PC-9 (cell line): ENCODE data around the gene TIMM17B. TPM values are rescaled to one million over a fixed set of nuclear protein-coding genes. Genes with fewer than 3 reads are reported as not detected.
A peak's percentile ranks its signal among the peaks of the same experiment; 100 is the strongest.

Experiments
- Bru-seq: library from RNA; stranded (reverse); fragments of 400-500 nt; gene quantifications from one replicate; lab custom pipeline; 2021; lab: Mats Ljungman, UMichigan
- BruChase-seq, 2 experiments: library from RNA; stranded (reverse); fragments of 400-500 nt; gene quantifications; one replicate each; lab custom pipeline; 2021; lab: Mats Ljungman, UMichigan
- BruUV-seq: library from RNA; stranded (reverse); fragments of 400-500 nt; replicated peaks from 2 replicates; lab custom pipeline; 2021; lab: Mats Ljungman, UMichigan
- CTCF ChIA-PET: fragments of 300-600 bp; sonication (Branson Sonifier 250); formaldehyde crosslinking; loops from one replicate; lab custom pipeline; 2022; ENCODE audit warnings: antibody characterized with exemption; lab: Charles Lee
- POLR2A ChIA-PET: fragments of 300-600 bp; sonication (Branson Sonifier 250); formaldehyde crosslinking; loops from one replicate; lab custom pipeline; 2022; ENCODE audit warnings: antibody characterized with exemption; ENCODE audit not compliant: unreplicated experiment; lab: Charles Lee
- DNase-seq, 2 experiments: peaks; one replicate each; pipeline versions ENCODE4 v3.0.0 to v3.0.0-alpha.2; 2015 to 2022; ENCODE audit warnings: mixed read lengths in 1 of 2
- H2AFZ ChIP-seq: fragments of 200-600 bp; sonication (generic); 2 replicates; pipeline ENCODE4 v1.8.1; 2017; ENCODE audit warnings: antibody characterized with exemption
- H3F3A ChIP-seq: fragments of 200-600 bp; sonication (generic); 2 replicates; pipeline ENCODE4 v1.8.1; 2017; ENCODE audit warnings: antibody characterized with exemption, mild to moderate bottlenecking, low read depth; ENCODE audit not compliant: insufficient read depth
- H3K27ac ChIP-seq: fragments of 200-600 bp; sonication (generic); 2 replicates; pipeline ENCODE4 v1.6.1; 2016; ENCODE audit warnings: mixed run types
- H3K27me3 ChIP-seq: fragments of 200-600 bp; sonication (generic); 2 replicates; pipeline ENCODE4 v1.6.1; 2016; ENCODE audit warnings: low read depth, mixed run types; ENCODE audit not compliant: insufficient read depth
- H3K36me3 ChIP-seq: fragments of 200-600 bp; sonication (generic); 2 replicates; pipeline ENCODE4 v1.6.1; 2016; ENCODE audit warnings: low read depth, mixed run types
- H3K4me1 ChIP-seq: fragments of 200-600 bp; sonication (generic); replicated peaks from 2 replicates; pipeline ENCODE4 v1.6.1; 2016; ENCODE audit warnings: mixed run types; ENCODE audit not compliant: insufficient read depth
- H3K4me2 ChIP-seq: fragments of 200-600 bp; sonication (generic); 2 replicates; pipeline ENCODE4 v1.6.1; 2017; ENCODE audit warnings: mixed run types
- H3K4me3 ChIP-seq: fragments of 200-600 bp; sonication (generic); 2 replicates; pipeline ENCODE4 v1.6.1; 2016; ENCODE audit warnings: mixed run types
- H3K79me2 ChIP-seq: fragments of 200-600 bp; sonication (generic); 2 replicates; pipeline ENCODE4 v1.6.1; 2017; ENCODE audit warnings: low read depth, mixed run types
- H3K9me2 ChIP-seq: fragments of 200-600 bp; sonication (generic); 2 replicates; pipeline ENCODE4 v1.8.1; 2017; ENCODE audit warnings: mild to moderate bottlenecking; ENCODE audit not compliant: insufficient read depth
- H3K9me3 ChIP-seq: fragments of 200-600 bp; sonication (generic); 2 replicates; pipeline ENCODE4 v1.8.1; 2016; ENCODE audit warnings: low read depth; ENCODE audit not compliant: insufficient read depth
- H4K20me1 ChIP-seq: fragments of 200-600 bp; sonication (generic); 2 replicates; pipeline ENCODE4 v1.8.1; 2017; ENCODE audit not compliant: insufficient read depth
- EZH2 ChIP-seq: fragments of 200-600 bp; sonication (generic); IDR thresholded peaks from 2 replicates; pipeline ENCODE4 v1.8.0; 2017; ENCODE audit warnings: antibody characterized with exemption, low read depth
- intact Hi-C: fragments of 100-400 bp; cut with micrococcal nuclease; formaldehyde crosslinking; loops from one replicate; pipeline ENCODE4 v1.10.0; 2022; ENCODE audit not compliant: unreplicated experiment
- long read RNA-seq: library from polyadenylated mRNA; stranded (forward); transcript quantifications from one replicate; pipeline ENCODE4 v2.0.0, GENCODE V29; 2022
- total RNA-seq: library from RNA; stranded (reverse); gene quantifications from 2 replicates; pipeline ENCODE4 v1.2.3, GENCODE V29; 2021
- TF ChIP-seq, protein P1 (sequence below): fragments of 200-600 bp; sonication (generic); conservative IDR thresholded peaks from 2 replicates; pipeline ENCODE4 v1.6.1; 2017; ENCODE audit warnings: mixed run types, antibody characterized with exemption, mild to moderate bottlenecking, moderate library complexity

The TIMM17B gene
- total RNA-seq (44.9 and 54.1 TPM in 2 replicates), Bru-seq, nascent RNA (percentile 64 among the genes with signal in this experiment), BruChase-seq, experiment 1, labeled RNA remaining after a 2-hour chase (percentile 65 among the genes with signal in this experiment), BruChase-seq, experiment 2, labeled RNA remaining after a 6-hour chase (percentile 76 among the genes with signal in this experiment)
- long read RNA-seq, transcript TIMM17B-204 (7 exons, 964 nt) = major isoform, 25 of 74 reads
- long read RNA-seq, partial matches to known transcripts = 46 of 74 reads
- long read RNA-seq, other reads (novel, unspliced or antisense) = 3 of 74 reads

DNA sequence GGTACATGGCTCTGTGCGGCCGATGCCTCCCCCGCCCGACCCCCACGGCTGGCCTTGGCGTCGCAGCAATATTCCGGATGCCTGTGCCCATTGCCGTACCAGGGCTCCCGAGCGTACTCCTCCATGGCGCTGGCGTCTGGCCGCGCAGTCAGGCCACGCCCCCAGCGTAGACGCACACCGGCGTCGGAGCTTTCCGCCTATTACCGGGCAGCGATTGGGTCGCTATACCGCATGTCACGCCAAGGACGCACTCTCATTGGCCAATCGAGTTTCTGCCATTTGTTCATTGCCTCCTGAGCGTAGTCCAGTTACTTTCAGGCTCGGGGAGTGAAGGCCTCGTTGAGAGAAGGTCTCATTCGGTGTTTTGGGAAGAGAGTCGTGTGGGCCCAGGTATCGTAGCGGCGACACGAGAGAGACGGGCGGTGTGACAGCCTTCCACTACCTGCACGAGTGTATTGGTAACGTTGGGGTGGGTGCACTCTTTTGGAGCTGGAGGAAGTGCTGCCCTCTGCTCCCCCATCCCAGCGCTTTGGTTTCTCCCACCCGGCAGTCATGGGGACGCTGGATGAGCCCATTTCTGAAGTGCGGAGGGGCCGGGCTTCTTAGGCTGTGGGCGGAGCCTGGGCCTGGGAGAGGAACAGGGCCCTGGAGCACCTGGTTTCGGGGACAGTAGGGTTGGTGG lies at the start of gene TIMM17B, which contains the start of gene PQBP1:
Gene TIMM17B, minus strand, starts transcription at position 144 of the 682 bp plus-strand sequence. Its CDS starts 19 bp downstream, at position 125.
Gene PQBP1, plus strand, starts transcription at position 306 of the 682 bp plus-strand sequence. CDS start 580 bp downstream, outside the sequence.
- H3K36me3 ChIP-seq = no peaks in the 10 kb centered on the region
- no peaks in the 10 kb centered on the region for H3F3A ChIP-seq
- H3K4me1 ChIP-seq = no peaks in the 10 kb centered on the region
- ChIA-PET POLR2A (interaction anchor here (0.6 to 0.7 kb wide), 4 partner anchors 93 to 175 kb away, joined by 3 to 9 read pairs (median 4); no protein-coding TSS in a partner anchor), CTCF (interaction anchor here (0.6 kb wide), 1 partner anchor 30 kb away, joined by 3 read pairs; no protein-coding TSS in a partner anchor)
- BruUV-seq = TSS peak; percentile 69
- DNase-seq = peak; percentile 77 to 86
- TF ChIP-seq, protein P1, sequence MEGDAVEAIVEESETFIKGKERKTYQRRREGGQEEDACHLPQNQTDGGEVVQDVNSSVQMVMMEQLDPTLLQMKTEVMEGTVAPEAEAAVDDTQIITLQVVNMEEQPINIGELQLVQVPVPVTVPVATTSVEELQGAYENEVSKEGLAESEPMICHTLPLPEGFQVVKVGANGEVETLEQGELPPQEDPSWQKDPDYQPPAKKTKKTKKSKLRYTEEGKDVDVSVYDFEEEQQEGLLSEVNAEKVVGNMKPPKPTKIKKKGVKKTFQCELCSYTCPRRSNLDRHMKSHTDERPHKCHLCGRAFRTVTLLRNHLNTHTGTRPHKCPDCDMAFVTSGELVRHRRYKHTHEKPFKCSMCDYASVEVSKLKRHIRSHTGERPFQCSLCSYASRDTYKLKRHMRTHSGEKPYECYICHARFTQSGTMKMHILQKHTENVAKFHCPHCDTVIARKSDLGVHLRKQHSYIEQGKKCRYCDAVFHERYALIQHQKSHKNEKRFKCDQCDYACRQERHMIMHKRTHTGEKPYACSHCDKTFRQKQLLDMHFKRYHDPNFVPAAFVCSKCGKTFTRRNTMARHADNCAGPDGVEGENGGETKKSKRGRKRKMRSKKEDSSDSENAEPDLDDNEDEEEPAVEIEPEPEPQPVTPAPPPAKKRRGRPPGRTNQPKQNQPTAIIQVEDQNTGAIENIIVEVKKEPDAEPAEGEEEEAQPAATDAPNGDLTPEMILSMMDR = no peak
- no peak for TF ChIP-seq EZH2
- peak within 1 kb of the TSS; percentile 72; the same call in 1 of the 2 replicates for H2AFZ ChIP-seq
- H3K9me2 ChIP-seq = no peaks in the 10 kb centered on the region
- H3K4me2 ChIP-seq = peak within 1 kb of the TSS; percentile 70
- intact Hi-C loops = loop anchor here (1.0 to 5.0 kb wide), 2 partner anchors 95 to 136 kb away; partner anchors contain the start of genes GLOD5 and HDAC6
- H3K4me3 ChIP-seq = peak within 1 kb of the TSS; percentile 59
- H3K27ac ChIP-seq = peak within 1 kb of the TSS; percentile 84
- H3K27me3 ChIP-seq = no peaks in the 10 kb centered on the region
- H3K79me2 ChIP-seq = peaks cover 18% of the 10 kb centered on the region
- H4K20me1 ChIP-seq = no peaks in the 10 kb centered on the region
- H3K9me3 ChIP-seq = no peaks in the 10 kb centered on the region

DNA sequence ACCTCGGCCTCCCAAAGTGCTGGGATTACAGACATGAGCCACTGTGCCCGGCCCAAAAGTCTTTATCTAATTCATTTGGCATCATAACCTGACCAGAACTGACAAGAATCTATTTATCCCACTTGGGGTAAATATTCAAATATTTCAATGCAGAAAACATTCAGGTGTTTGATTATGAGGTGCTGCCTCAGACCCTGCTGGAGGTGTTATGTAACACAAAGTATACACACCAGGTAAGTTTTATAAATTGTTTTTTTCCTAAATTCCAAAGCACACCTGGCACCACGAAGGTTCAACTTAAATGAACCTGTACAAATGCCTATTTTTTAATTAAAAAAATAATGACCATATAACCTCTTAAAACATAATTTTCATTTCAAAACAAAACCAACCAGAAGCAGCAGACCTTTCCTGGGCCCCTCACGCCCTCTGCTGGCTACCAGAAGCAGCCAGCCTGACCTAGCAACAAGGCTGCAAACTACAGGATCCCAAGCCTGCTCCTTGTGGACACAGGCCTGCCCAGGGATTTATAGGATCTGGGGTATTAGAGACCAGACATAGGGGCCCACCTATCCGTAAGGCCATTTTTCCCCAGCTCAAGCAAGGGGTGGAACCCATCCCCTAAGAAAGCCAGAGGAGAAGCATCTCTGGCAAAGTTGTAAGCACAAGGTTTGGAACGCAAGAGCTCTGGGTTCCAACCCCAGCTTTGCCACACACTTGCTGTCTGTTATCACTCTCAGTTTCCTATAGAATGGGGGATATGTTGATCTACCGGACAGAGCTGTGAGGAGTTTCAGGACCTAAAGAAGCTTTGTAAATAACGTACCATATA lies 48.2 kb upstream of the TIMM17B start:
- no peaks in the 10 kb centered on the region for H3K4me1 ChIP-seq
- ChIA-PET CTCF (no interaction called here), POLR2A (no interaction called here)
- DNase-seq = peak in 1 of 2 experiments; percentile 21
- H3K4me2 ChIP-seq = no peak overlapping the region
- no peak overlapping the region for H3K27ac ChIP-seq
- BruUV-seq = no TSS peak
- no peaks in the 10 kb centered on the region for H3K79me2 ChIP-seq
- no peaks in the 10 kb centered on the region for H3K9me2 ChIP-seq
- H3K36me3 ChIP-seq = no peaks in the 10 kb centered on the region
- no peaks in the 10 kb centered on the region; the same call in 1 of the 2 replicates for H4K20me1 ChIP-seq
- TF ChIP-seq, protein P1 = peak; percentile 56
- no peak for TF ChIP-seq EZH2
- H3K9me3 ChIP-seq = no peaks in the 10 kb centered on the region
- no peaks in the 10 kb centered on the region for H3F3A ChIP-seq
- H2AFZ ChIP-seq = no peak overlapping the region
- H3K4me3 ChIP-seq = no peak overlapping the region
- intact Hi-C loops = no loop called here
- H3K27me3 ChIP-seq = no peaks in the 10 kb centered on the region

DNA sequence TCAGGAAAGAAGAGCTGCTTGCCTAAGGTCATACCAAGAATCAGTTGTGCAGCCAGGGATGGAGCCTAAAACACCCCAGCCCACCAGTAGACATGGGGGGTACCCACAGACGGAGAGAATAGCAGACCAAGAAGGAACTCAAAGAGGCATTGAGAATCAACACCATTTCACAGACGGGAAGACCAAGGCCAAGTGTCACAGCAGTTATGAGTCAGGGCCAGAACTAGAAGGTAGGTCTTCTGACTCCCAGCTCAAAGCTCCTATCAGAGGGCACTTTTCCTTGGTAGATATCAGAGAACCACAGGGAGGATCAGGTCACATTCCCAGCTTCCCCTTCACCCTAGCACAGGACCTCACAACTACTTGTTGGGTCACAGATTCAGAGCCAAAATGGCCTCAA lies 45.3 kb upstream of the TIMM17B start:
- no peak for DNase-seq
- H4K20me1 ChIP-seq = no peaks in the 10 kb centered on the region; the same call in 1 of the 2 replicates
- H3K36me3 ChIP-seq = no peaks in the 10 kb centered on the region
- no peak overlapping the region for H3K27ac ChIP-seq
- BruUV-seq = no TSS peak
- CTCF ChIA-PET = no interaction called here
- TF ChIP-seq, protein P1 = no peak
- TF ChIP-seq EZH2 = no peak
- POLR2A ChIA-PET = no interaction called here
- no peaks in the 10 kb centered on the region for H3K9me2 ChIP-seq
- no peaks in the 10 kb centered on the region for H3K9me3 ChIP-seq
- H2AFZ ChIP-seq = no peak overlapping the region
- H3K27me3 ChIP-seq = no peaks in the 10 kb centered on the region
- intact Hi-C loops = no loop called here
- H3K4me3 ChIP-seq = no peak overlapping the region
- no peak overlapping the region for H3K4me2 ChIP-seq
- no peaks in the 10 kb centered on the region for H3F3A ChIP-seq
- no peaks in the 10 kb centered on the region for H3K4me1 ChIP-seq
- H3K79me2 ChIP-seq = no peaks in the 10 kb centered on the region
